GM23338 (cell line): Measurements from ENCODE around the gene SMARCE1. TPM values are rescaled to one million over a fixed set of nuclear protein-coding genes. Genes with fewer than 3 reads are reported as not detected.

ENCODE experiments used
- ATAC-seq: fragments of 200-7000 bp; cut with Tn5 transposase; 3 replicates; pipeline ENCODE4 v1.9.1; 2020
- DNase-seq: peaks from one replicate; pipeline ENCODE4 v3.0.0-alpha.2; 2015; ENCODE audit warnings: low spot score
- H2AFZ ChIP-seq: fragments of 200-600 bp; sonication (generic); 2 replicates; pipeline ENCODE4 v1.8.0; 2016; ENCODE audit warnings: antibody characterized with exemption, mild to moderate bottlenecking, moderate library complexity
- H3F3A ChIP-seq: fragments of 200-600 bp; sonication (generic); replicated peaks from 2 replicates; pipeline ENCODE4 v1.8.0; 2017; ENCODE audit warnings: antibody characterized with exemption, mixed run types, low read depth
- H3K27ac ChIP-seq: fragments of 200-600 bp; sonication (generic); 2 replicates; pipeline ENCODE4 v1.6.1; 2016; ENCODE audit warnings: low read depth
- H3K27me3 ChIP-seq: fragments of 200-600 bp; sonication (generic); 2 replicates; pipeline ENCODE4 v1.8.0; 2016; ENCODE audit warnings: mild to moderate bottlenecking, mixed run types, moderate library complexity; ENCODE audit not compliant: insufficient read depth
- H3K36me3 ChIP-seq: fragments of 200-600 bp; sonication (generic); 2 replicates; pipeline ENCODE4 v1.8.0; 2016; ENCODE audit warnings: mild to moderate bottlenecking; ENCODE audit not compliant: insufficient read depth
- H3K4me1 ChIP-seq: fragments of 200-600 bp; sonication (generic); 2 replicates; pipeline ENCODE4 v1.8.0; 2016; ENCODE audit warnings: mild to moderate bottlenecking, moderate library complexity; ENCODE audit not compliant: insufficient read depth
- H3K4me2 ChIP-seq: fragments of 200-600 bp; sonication (generic); 2 replicates; pipeline ENCODE4 v1.7.1; 2017; ENCODE audit warnings: mixed run types
- H3K4me3 ChIP-seq: fragments of 200-600 bp; sonication (generic); 2 replicates; pipeline ENCODE4 v1.6.1; 2016; ENCODE audit warnings: mixed run types
- H3K79me2 ChIP-seq: fragments of 200-600 bp; sonication (generic); replicated peaks from 2 replicates; pipeline ENCODE4 v1.8.0; 2017; ENCODE audit warnings: mild to moderate bottlenecking; ENCODE audit not compliant: insufficient read depth
- H3K9me2 ChIP-seq: fragments of 200-600 bp; sonication (generic); 2 replicates; pipeline ENCODE4 v1.8.0; 2017; ENCODE audit not compliant: insufficient read depth
- H4K20me1 ChIP-seq: fragments of 200-600 bp; sonication (generic); replicated peaks from 2 replicates; pipeline ENCODE4 v1.8.0; 2017; ENCODE audit warnings: mild to moderate bottlenecking; ENCODE audit not compliant: insufficient read depth
- H3K27ac Mint-ChIP-seq: 2 replicates; pipeline ENCODE4 v1.8.0; 2020; ENCODE audit warnings: inconsistent platforms, mild to moderate bottlenecking, moderate library complexity, mixed read lengths
- H3K27me3 Mint-ChIP-seq: 3 replicates; pipeline ENCODE4 v1.8.0; 2022; ENCODE audit warnings: low read depth, mild to moderate bottlenecking, moderate library complexity, mixed read lengths, inconsistent platforms; ENCODE audit not compliant: insufficient read depth, poor library complexity
- H3K36me3 Mint-ChIP-seq: 3 replicates; pipeline ENCODE4 v1.8.0; 2021; ENCODE audit warnings: low read depth, mild to moderate bottlenecking, inconsistent platforms, moderate library complexity, mixed read lengths
- H3K4me1 Mint-ChIP-seq: 3 replicates; pipeline ENCODE4 v1.8.0; 2020; ENCODE audit warnings: mild to moderate bottlenecking, inconsistent platforms, mixed read lengths
- H3K4me3 Mint-ChIP-seq: 3 replicates; pipeline ENCODE4 v1.8.0; 2021; ENCODE audit warnings: moderate library complexity, mild to moderate bottlenecking, inconsistent platforms, mixed read lengths
- H3K9me3 Mint-ChIP-seq: 3 replicates; pipeline ENCODE4 v1.8.0; 2020; ENCODE audit warnings: moderate library complexity, mild to moderate bottlenecking, inconsistent platforms, mixed read lengths
- CREB1 ChIP-seq: fragments of 250-450 bp; sonication (Bioruptor Pico); IDR thresholded peaks from 2 replicates; pipeline ENCODE4 v1.5.0; 2020; ENCODE audit warnings: low read depth, mild to moderate bottlenecking, moderate library complexity
- CTCF ChIP-seq, 2 experiments: fragments of 200-600 bp in 1 of 2; sonication (generic) in 1 of 2; conservative IDR thresholded peaks; 2 replicates each; pipeline versions ENCODE4 v1.5.1 to v1.6.1; 2016 to 2017; ENCODE audit warnings: antibody characterized with exemption in 2 of 2, low read depth in 2 of 2, mild to moderate bottlenecking in 2 of 2, moderate library complexity in 1 of 2
- ETS1 ChIP-seq: IDR thresholded peaks from 2 replicates; pipeline ENCODE4 v1.6.1; 2016; ENCODE audit warnings: antibody characterized with exemption
- EZH2 ChIP-seq: fragments of 200-600 bp; sonication (generic); IDR thresholded peaks from one replicate; pipeline ENCODE4 v1.8.0; 2017; ENCODE audit warnings: antibody characterized with exemption, mild to moderate bottlenecking, low read depth; ENCODE audit not compliant: unreplicated experiment
- EZH2phosphoT487 ChIP-seq: fragments of 200-600 bp; sonication (generic); IDR thresholded peaks from one replicate; pipeline ENCODE4 v1.8.1; 2018; ENCODE audit warnings: antibody characterized with exemption; ENCODE audit not compliant: unreplicated experiment
- JUNB ChIP-seq: IDR thresholded peaks from one replicate; pipeline ENCODE4 v1.6.1; 2016; ENCODE audit warnings: antibody characterized with exemption; ENCODE audit not compliant: unreplicated experiment
- NANOG ChIP-seq: IDR thresholded peaks from 2 replicates; pipeline ENCODE4 v1.6.1; 2016; ENCODE audit warnings: antibody characterized with exemption, borderline replicate concordance
- POLR2AphosphoS5 ChIP-seq: IDR thresholded peaks from 2 replicates; pipeline ENCODE4 v1.6.1; 2016; ENCODE audit warnings: antibody characterized with exemption, low read depth
- REST ChIP-seq: IDR thresholded peaks from one replicate; pipeline ENCODE4 v1.6.1; 2018; ENCODE audit warnings: antibody characterized with exemption; ENCODE audit not compliant: unreplicated experiment
- STAT1 ChIP-seq: IDR thresholded peaks from one replicate; pipeline ENCODE4 v1.6.1; 2016; ENCODE audit warnings: antibody characterized with exemption; ENCODE audit not compliant: unreplicated experiment
- ZNF114 ChIP-seq: fragments of 250-450 bp; sonication (Bioruptor Pico); IDR thresholded peaks from 2 replicates; pipeline ENCODE4 v1.5.0; 2020; ENCODE audit warnings: mild to moderate bottlenecking, moderate library complexity
- ZNF462 ChIP-seq: fragments of 250-450 bp; sonication (Bioruptor Pico); IDR thresholded peaks from 2 replicates; pipeline ENCODE4 v1.5.0; 2020; ENCODE audit warnings: mild to moderate bottlenecking, moderate library complexity
- polyA plus RNA-seq: library from polyadenylated mRNA; unstranded; fragments of >200 nt; fragmentation: Nextera tagmentation; extraction: Ambion mirVana; gene quantifications from 2 replicates; pipeline ENCODE4 v1.2.1, GENCODE V29; 2016
- total RNA-seq: library from RNA; depleted of rRNA; stranded (reverse); fragments of >200 nt; shearing (Covaris generic); gene quantifications from 2 replicates; pipeline ENCODE4 v1.2.3, GENCODE V29; 2014

SMARCE1 gene
- total and polyA plus RNA-seq, 2 experiments from 2014 or later: 101 to 258 TPM

GRCh38 chr17:40590742-40591141 lies 56.9 kb downstream of the SMARCE1 start:
- Histone ChIP-seq H3K4me1 (no peaks in the 10 kb centered on the region), H3K27ac (no peak overlapping the region), H3K4me3 (no peak overlapping the region), H4K20me1 (no peaks in the 10 kb centered on the region), H3K27me3 (no peaks in the 10 kb centered on the region), H3K79me2 (no peaks in the 10 kb centered on the region), H2AFZ (no peak overlapping the region), H3K9me2 (0 out of 2 replicates have a peak, but pooled peaks cover 2% of the 10 kb centered on the region), H3F3A (no peaks in the 10 kb centered on the region), H3K36me3 (no peaks in the 10 kb centered on the region), H3K4me2 (no peak overlapping the region)
- Mint-ChIP-seq H3K27me3 (no peaks in the 10 kb centered on the region), H3K9me3 (0 out of 3 replicates have a peak, but pooled peaks cover 3% of the 10 kb centered on the region), H3K4me1 (no peaks in the 10 kb centered on the region), H3K36me3 (no peaks in the 10 kb centered on the region), H3K4me3 (no peak overlapping the region), H3K27ac (no peak overlapping the region)
- no peak for TF ChIP-seq STAT1
- TF ChIP-seq EZH2: no peak
- TF ChIP-seq POLR2AphosphoS5: no peak
- TF ChIP-seq JUNB: no peak
- no peak for TF ChIP-seq REST
- no peak for TF ChIP-seq ZNF114 (CRISPR knock-in tag)
- no peak for TF ChIP-seq ETS1
- no peak for TF ChIP-seq EZH2phosphoT487
- TF ChIP-seq NANOG: no peak
- TF ChIP-seq CREB1 (CRISPR knock-in tag): no peak
- no peak for TF ChIP-seq ZNF462 (CRISPR knock-in tag)
- TF ChIP-seq CTCF (conservative IDR thresholded peaks at IDR 0.05; ENCODE audit: low read depth in 2 of 2): no peak
- ATAC-seq (no peak), DNase-seq (no peak)
